Endothelial cell of hepatic sinusoid (primary cell): ENCODE measurements around the gene DNTT.

Experiments
- in situ Hi-C: cut with HindIII; loops from 2 replicates; pipeline ENCODE4 v1.10.0; 2017; ENCODE audit warnings: low sequenced_read_pairs

The DNTT gene

GRCh38 chr10:96275685-96276418, 28.4 kb upstream of the DNTT start:
- in situ Hi-C loops: no loop called here

- in situ Hi-C loops: no loop called here
Observed at GRCh38 chr10:96276426-96276825, 27.8 kb upstream of the DNTT start.

- in situ Hi-C loops: no loop called here
Observed at GRCh38 chr10:96276831-96277230, 27.4 kb upstream of the DNTT start.

DNA sequence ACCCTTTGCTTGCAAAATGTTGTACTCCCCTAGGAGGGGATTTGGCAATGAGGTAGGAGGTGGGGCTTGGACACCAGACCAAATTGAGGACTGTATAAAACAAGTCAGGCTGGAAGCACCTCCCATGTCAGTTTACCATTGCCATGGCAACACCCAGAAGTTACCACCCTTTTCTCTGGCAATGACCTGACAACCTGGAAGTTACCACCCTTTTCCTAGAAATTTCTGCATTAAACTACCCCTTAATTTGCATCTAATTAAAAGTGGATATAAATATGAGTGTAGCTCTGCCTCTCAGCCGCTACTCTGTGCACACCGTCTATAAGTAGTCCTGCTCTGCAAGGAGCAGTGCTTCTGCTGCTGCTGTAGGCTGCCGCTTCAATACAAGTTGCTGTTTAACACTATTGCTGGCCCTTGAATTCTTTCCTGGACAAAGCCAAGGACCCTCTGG, 25.0 kb upstream of the DNTT start:
- in situ Hi-C loops: no loop called here

DNA sequence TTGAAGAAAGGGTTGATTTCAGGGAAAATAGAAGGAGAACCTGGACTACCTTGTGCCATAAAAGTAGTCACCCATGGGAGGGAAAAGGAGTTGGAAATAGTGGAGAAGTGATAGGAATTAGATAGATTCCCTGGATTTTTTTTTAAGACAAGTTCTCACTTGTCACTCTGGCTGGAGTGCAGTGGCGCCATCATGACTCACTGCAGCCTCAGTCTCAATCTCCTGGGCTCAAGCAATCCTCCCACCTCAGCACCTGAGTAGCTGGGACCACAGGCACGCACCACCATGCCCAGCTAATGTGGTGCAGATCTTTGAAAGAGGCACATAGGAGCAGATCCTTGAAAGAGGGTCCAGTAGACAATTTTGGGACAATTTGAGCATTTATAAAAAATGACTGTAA, 23.4 kb upstream of the DNTT start:
- in situ Hi-C loops: no loop called here

DNA sequence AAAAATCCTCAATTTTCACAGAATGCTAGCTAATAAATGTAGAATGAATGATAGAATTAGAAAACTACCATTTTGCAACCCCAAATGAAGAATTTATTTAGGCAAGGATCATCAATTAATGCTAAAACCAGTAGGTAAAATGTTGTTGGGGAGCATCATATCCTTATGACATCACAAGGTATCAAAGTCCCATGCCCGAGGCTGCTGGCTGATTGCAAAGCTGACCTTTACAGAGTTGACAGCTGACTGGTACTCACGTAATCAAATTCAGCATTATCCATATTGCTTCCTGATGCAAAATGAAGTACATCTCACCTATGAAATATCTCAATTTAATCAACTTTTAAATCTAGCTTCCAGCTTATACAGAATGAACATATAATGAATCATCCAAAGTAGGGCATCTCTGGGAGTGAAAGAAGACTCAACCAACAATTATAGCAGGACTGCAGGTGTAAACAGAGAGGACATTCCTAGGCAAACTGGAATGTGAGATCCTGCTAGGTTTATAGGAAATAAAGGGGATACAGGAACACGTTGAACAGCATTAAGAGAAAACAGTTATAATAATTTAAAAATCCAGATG, 22.7 kb upstream of the DNTT start:
- in situ Hi-C loops: no loop called here

DNA sequence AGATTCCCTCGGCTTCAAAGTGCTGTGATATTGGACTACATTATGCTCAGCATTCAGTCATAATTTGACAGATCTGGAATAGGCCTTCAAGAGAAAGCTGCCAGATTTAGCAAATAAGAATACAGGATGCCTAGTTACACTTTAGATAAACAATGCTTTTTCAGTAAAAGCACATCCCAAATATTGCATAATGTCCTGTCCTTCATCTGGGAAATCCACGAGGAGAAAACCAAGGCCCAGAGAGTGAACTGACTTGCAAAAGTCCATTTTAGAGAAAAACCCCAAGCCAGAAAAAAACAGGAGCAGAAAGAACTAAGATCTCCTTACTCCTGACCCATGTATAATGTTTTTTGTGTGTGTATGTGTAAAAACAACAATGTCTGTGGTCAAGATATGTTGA, 20.9 kb upstream of the DNTT start:
- in situ Hi-C loops: no loop called here

- in situ Hi-C loops: no loop called here
Observed at GRCh38 chr10:96283756-96284155, 20.5 kb upstream of the DNTT start.

DNA sequence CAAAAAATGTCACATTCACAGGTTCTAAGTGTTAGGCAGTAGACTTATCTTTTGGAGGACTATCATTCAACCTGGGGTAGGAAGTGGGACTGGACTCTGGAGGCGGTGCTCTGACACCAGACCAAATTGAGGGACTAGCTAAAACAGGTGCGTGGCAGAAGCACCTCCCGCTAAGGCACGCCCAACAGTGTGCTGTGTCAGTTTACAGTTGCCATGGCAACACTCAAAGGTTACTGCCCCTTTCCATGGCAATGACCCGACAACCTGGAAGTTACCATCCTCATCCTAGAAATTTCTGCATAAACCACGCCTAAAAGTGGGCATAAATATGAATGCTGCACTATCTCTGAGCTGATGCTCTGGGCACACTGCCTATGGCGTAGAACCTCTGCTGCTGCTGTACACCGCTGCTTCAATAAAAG, 18.9 kb upstream of the DNTT start:
- in situ Hi-C loops: no loop called here

DNA sequence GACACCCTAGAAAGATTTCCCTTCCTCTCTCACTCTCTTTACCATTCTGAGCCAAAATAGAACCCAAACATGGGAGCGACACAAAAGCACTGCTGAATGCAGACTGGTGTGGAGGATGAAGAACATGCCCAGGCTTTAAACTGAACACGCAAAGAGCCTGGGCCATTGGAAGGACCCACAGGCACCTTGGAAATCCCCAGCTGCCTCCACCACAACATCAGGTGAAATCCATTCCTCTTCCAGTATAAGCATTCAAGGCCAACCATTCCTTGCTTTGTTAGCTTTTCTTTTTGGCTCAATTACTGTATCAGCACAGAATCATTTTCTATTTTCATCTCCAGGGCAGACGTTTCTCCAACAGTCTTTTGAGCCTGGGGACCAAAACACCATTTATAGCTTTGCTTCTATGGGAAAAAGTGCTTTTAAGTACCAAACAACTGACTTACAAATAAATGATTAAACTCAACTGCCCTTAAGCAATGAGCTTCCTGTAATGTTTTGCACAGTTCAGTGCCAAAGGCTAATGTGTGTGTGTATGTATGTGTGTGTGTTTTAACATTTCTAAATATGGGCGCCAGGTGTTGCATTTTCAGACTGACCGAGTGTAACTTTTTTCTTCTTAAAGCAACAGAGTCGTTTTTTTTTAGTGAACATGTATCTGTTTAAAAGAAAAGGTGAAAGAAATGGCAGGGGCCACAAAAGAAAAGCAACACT, 16.7 kb upstream of the DNTT start:
- in situ Hi-C loops: no loop called here

DNA sequence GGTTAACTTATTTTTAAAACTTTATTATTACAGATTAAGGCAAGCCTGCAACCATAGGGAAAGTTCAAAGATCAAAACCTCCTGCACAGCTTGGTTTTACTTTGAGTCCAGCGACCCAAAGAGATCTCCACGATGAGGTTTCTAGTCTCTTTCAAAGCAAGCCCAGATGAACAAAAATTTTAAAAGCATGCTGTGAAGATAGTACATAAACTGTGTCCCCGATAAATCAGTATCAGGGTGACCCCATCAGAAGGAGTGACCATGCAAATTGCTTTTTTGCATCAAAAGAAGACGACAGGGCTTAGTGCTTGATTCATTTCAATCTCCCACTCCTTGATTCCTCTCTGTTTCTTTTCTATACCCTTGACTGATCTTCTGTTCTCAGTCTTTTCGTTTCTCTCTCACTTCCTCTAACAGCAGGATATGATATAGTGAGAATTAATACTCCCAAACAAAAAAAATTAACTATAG, 16.0 kb upstream of the DNTT start:
- in situ Hi-C loops: no loop called here

DNA sequence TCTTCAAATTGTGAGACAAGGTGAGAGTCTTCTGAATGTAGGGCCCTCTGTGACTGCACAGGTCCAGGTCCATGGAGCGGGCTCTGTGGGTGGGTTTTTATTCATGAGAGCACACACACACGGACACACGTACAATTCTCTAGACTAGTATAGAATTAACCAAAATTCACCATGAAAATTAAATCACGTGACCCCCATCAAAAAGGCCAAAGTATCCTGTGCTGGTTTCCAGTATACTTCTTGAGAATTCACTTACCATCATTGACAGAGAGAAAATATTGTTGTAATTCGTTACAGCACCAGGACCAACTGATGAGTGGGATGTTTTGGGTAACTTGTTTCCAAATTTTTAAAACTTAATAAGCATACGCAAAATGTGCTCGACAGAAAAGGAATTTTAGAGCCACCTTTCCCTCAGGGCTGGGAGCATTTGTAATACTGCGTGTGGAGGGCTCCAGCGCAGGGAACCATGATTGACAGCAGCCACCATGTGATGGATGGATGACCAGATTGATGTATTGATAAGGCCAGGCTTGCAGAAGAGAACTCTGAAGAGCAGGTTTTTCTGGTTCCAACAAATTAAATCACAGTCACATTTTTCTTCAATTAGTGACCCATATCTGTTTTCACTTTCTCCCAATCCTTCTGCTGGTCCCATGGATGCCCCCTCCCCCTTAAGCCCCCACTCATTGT, 14.9 kb upstream of the DNTT start:
- in situ Hi-C loops: no loop called here

DNA sequence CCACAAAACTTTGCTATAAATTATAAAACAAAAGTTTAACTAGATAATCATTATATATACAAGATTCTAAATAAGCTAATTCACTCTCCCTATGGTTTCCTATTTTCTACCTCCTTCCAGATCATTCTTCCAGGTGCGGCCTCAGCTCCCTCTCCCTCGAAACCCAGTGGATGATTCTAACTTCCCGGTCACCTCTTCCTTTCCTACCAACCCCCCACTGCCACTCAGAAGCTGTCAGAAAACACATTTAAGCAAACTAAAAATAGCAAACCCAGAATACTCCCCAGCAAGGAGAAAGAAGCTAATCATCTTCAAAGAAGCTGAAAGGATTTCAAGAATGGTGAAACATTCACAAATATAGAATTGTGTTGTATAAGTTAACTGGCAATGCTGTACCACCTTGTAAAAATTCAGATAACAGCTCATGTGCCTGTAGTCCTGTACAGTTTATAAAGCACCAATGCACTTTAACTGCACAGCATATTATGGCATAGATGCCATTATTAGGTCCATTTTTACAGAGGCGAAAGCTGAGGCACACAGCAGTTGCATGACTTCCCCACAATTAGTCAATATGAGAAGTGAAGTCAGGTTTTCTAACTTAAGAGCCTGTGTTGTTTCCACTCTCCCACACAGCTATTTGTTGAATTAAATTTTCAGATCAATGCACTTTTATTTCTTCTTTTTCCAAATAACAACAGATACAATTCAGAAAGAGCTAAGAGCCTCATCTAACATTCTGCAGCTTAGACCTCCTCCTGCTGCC, 13.7 kb upstream of the DNTT start:
- in situ Hi-C loops: no loop called here

GRCh38 chr10:96292971-96293920, 11.0 kb upstream of the DNTT start:
- in situ Hi-C loops: no loop called here

GRCh38 chr10:96295475-96295874, 8.8 kb upstream of the DNTT start:
- in situ Hi-C loops: no loop called here

DNA sequence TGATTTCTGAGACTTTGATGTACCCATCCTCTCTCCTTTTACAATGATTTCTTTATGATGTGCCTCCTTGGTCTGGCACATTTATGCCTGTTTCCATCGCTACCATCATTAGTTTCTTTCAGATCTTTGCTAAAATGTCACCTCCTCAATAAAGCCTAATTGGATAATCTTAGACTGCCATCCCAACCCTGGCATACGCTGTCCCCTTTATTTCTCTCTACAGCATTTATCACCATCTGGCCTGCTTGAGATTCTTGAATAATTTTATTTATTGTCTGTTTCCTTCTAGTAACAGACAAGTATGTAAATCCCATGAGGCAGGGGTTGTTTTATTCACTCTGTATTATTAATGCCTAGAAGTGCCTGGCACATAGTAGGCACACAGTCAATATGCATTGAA, 6.7 kb upstream of the DNTT start:
- in situ Hi-C loops: no loop called here

- in situ Hi-C loops: no loop called here
Observed at GRCh38 chr10:96298362-96298761, 5.9 kb upstream of the DNTT start.

DNA sequence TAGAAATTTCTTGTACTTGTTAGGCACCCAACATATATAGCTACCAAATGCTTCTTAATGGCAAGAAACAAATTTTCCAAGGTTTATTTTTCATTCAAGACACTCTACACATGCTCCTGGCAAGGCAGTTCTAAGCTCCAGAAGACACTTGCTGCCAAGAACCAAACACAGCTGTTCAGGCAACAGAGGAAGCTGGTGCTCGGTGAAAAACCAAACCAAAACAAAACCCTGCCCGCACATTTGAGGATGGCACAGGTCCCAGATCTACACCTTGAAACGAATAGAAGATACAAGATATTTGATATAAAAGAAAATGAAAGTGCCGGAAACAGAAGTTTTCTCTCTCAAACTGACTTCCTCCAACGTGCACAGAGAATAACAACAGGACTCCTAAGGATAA, 4.9 kb upstream of the DNTT start:
- in situ Hi-C loops: no loop called here

GRCh38 chr10:96301616-96302015, 2.6 kb upstream of the DNTT start:
- in situ Hi-C loops: no loop called here

GRCh38 chr10:96305019-96305418, 785 bp downstream of the DNTT start:
- in situ Hi-C loops: no loop called here
